Fibroblast of lung (primary cell): ENCODE data around the gene PGAP1.

Experiments used
- CTCF ChIP-seq, 2 donors: IDR thresholded peaks in 1 of 2; conservative IDR thresholded peaks in 1 of 2; 1 replicate in 1 of 2; 2 replicates in 1 of 2; pipeline ENCODE4 v1.5.1; 2011 to 2012; ENCODE audit warnings: low read length in 2 of 2, control low read depth in 1 of 2, inconsistent platforms in 1 of 2, low read depth in 1 of 2, mild to moderate bottlenecking in 1 of 2
- EZH2 ChIP-seq: IDR thresholded peaks from 2 replicates; pipeline ENCODE4 v1.5.1; 2012; ENCODE audit warnings: low read length, control low read depth, mild to moderate bottlenecking; ENCODE audit errors: missing control alignments

- TF ChIP-seq CTCF (conservative IDR thresholded peaks at IDR 0.05 in 1 of 2, IDR thresholded peaks at IDR 0.05 in 1 of 2; ENCODE audit: low read depth in 1 of 2, low read length in 2 of 2) = no peak
- no peak for TF ChIP-seq EZH2
Measured at GRCh38 chr2:196853301-196854087, 73.0 kb downstream of the PGAP1 start.
